Measurements from ENCODE around the gene MFAP1.
"Not testable (repeated sequence)": the region's sequence is repeated elsewhere in the genome, so short reads cannot be mapped to it uniquely, and the experiment has no call there.

The MFAP1 gene

GRCh38 chr15:43828061-43828657 is 3.7 kb upstream of the MFAP1 start:
- POLR2A ChIA-PET, result interaction anchor here (1.0 kb wide), 1 partner anchor 31 kb away, joined by 3 read pairs; no protein-coding TSS in a partner anchor
- DNase-seq (ENCODE audit: extremely low spot score), result peak; percentile 27

GRCh38 chr15:43826508-43827341 is 2.2 kb upstream of the MFAP1 start, which contains the start of gene WDR76:
TSS of gene WDR76 (plus strand) at chr15:43827002. CDS start at chr15:43827033, 31 bp downstream.
- POLR2A ChIA-PET, result interaction anchor here (0.6 to 1.0 kb wide), 2 partner anchors 30 to 503 kb away, joined by 3 to 7 read pairs; no protein-coding TSS in a partner anchor
- no peak for TF ChIP-seq CTCF (IDR thresholded peaks at IDR 0.05; ENCODE audit: control extremely low read depth, extremely low read depth, low read depth, missing control alignments)
- CTCF ChIA-PET, result interaction anchor here (0.7 to 1.7 kb wide), 4 partner anchors 10 to 17 kb away, joined by 3 to 7 read pairs (median 4); no protein-coding TSS in a partner anchor
- peak; percentile 87 for DNase-seq (ENCODE audit: extremely low spot score)

More at GRCh38 chr15:43828061-43828657, 3.7 kb upstream of the MFAP1 start:
- no peak for TF ChIP-seq CTCF (IDR thresholded peaks at IDR 0.05; ENCODE audit: control extremely low read depth, extremely low read depth, low read depth, missing control alignments)
- CTCF ChIA-PET, result interaction anchor here (0.8 to 1.7 kb wide), 5 partner anchors 9 to 603 kb away, joined by 3 to 7 read pairs (median 4); no protein-coding TSS in a partner anchor

GRCh38 chr15:43826029-43826507 is 1.6 kb upstream of the MFAP1 start:
- TF ChIP-seq CTCF (IDR thresholded peaks at IDR 0.05; ENCODE audit: control extremely low read depth, extremely low read depth, low read depth, missing control alignments), result no peak
- CTCF ChIA-PET, result interaction anchor here (7.4 kb wide), 1 partner anchor 15 kb away, joined by 42 read pairs; no protein-coding TSS in a partner anchor
- POLR2A ChIA-PET, result interaction anchor here (0.6 kb wide), 1 partner anchor 504 kb away, joined by 7 read pairs; no protein-coding TSS in a partner anchor
- DNase-seq (ENCODE audit: extremely low spot score), result no peak

- POLR2A ChIA-PET, result interaction anchor here (0.7 to 1.3 kb wide), 3 partner anchors 10 to 32 kb away, joined by 5 to 7 read pairs (median 5); partner anchors contain the start of genes HYPK and SERINC4
- CTCF ChIA-PET, result interaction anchor here (1.5 to 7.4 kb wide), 3 partner anchors 15 to 49 kb away, joined by 4 to 42 read pairs (median 5); partner anchors contain the start of gene ELL3
- DNase-seq (ENCODE audit: extremely low spot score), result not testable (repeated sequence)
Measured at GRCh38 chr15:43825305-43825704, 815 bp upstream of the MFAP1 start.

GRCh38 chr15:43821505-43821904 is 3.0 kb downstream of the MFAP1 start:
- DNase-seq (ENCODE audit: extremely low spot score), result no peak
- no peak for TF ChIP-seq CTCF (IDR thresholded peaks at IDR 0.05; ENCODE audit: control extremely low read depth, extremely low read depth, low read depth, missing control alignments)
- CTCF ChIA-PET, result interaction anchor here (1.0 to 7.4 kb wide), 2 partner anchors 11 to 17 kb away, joined by 5 to 42 read pairs; no protein-coding TSS in a partner anchor
- POLR2A ChIA-PET, result interaction anchor here (0.6 kb wide), 1 partner anchor 16 kb away, joined by 3 read pairs; no protein-coding TSS in a partner anchor

GRCh38 chr15:43815064-43815463 is 9.4 kb downstream of the MFAP1 start:
- POLR2A ChIA-PET; CTCF ChIA-PET; DNase-seq (ENCODE audit: extremely low spot score): not testable (repeated sequence)
